Inflammatory macrophage (primary cell): ENCODE data around the gene RYR3.

ENCODE experiments used
- DNase-seq, 2 donors: peaks; one replicate each; pipeline ENCODE4 v3.0.0-alpha.2; 2020 to 2022

Gene RYR3

GRCh38 chr15:33392453-33392852, 81.7 kb downstream of the RYR3 start:
- no peak for DNase-seq

GRCh38 chr15:33393546-33393945, 82.8 kb downstream of the RYR3 start:
- no peak for DNase-seq

- DNase-seq = no peak
Measured at GRCh38 chr15:33395321-33395720, 84.6 kb downstream of the RYR3 start.

DNA sequence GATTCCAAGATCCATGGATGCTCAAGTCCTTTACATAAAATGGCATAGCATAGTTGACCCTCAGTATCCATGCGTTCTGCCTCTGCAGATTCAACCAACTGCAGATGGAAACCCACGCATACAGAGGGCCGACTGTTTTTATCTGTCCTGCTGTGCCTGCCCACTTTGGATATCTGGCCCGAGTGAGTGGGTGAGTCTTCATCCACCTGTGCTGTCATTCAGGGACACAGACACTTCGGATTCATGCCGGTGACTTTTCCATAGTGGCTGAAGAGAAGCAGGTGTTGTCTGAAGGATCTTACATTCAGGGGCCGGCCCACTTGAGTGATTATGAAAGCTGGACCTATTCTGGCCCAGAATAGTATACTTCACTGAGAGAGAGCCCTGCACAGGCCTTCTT, 85.1 kb downstream of the RYR3 start:
- no peak for DNase-seq

GRCh38 chr15:33396475-33396874, 85.7 kb downstream of the RYR3 start:
- DNase-seq = no peak

- no peak for DNase-seq
Measured at GRCh38 chr15:33398555-33398954, 87.8 kb downstream of the RYR3 start.

DNA sequence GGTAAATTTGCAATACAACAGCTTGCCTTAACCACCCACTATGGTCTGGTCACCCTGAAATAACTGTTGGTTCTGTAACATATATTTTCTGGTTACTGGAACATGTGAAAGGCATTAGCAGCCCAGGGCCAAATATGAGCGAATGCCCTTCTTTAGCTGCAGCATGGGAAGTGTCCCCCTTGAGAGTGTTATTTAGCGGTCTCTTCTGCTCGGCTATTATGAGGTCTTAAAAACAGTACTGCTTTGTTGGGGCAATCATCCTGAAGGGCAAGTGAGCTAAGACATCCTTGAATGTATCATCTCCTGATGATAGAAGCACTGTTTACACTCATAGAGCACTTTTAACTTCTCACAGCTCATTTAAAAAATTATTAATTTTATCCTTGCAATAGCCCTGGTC, 90.2 kb downstream of the RYR3 start:
- no peak for DNase-seq

- no peak for DNase-seq
Measured at GRCh38 chr15:33402600-33402999, 91.8 kb downstream of the RYR3 start.

- DNase-seq = no peak
Measured at GRCh38 chr15:33405096-33405495, 94.3 kb downstream of the RYR3 start.

GRCh38 chr15:33411596-33412540, 101.1 kb downstream of the RYR3 start:
- DNase-seq = no peak

GRCh38 chr15:33419701-33420100, 108.9 kb downstream of the RYR3 start:
- no peak for DNase-seq

GRCh38 chr15:33424025-33424424, 113.3 kb downstream of the RYR3 start:
- DNase-seq = no peak

GRCh38 chr15:33425142-33425541, 114.4 kb downstream of the RYR3 start:
- DNase-seq = no peak

DNA sequence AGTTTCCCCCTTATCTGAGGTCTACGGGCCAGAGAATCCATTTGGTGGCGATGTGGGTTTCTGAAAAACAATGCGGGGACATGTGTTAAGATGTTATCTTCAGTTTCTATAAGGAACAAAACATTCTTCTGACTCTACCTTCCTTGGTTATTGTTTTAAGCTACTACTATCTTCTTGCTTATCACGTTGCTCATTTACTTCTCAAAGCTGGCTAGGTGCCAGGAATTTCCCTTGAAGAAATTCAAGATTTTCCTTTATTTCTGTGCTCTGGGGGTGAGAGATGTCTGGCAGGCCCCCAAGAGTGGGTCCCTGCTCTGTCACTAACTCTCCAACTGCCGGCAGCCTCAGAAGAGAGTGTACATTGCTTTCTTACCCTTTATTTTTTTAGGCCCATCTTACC, 119.8 kb downstream of the RYR3 start:
- DNase-seq = no peak

DNA sequence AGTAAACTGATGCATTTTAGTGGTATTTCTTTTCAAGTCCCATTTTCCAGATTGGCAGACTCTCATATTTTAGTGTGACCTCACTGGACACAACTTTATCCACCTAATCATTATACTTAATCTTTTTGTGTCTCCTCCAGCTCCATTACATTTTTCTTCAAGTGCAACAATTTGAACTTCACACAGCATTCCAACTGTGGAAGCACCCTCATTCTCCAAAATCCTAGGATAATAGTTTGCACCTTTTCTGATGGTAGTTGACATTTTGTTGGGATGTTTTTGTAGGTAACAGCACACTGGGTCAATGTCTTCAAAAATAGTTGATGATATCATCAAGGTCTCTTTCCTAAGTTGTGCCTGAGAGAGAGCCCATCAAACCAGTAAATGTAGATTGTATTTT, 123.1 kb downstream of the RYR3 start:
- DNase-seq = no peak

- DNase-seq = no peak
Measured at GRCh38 chr15:33438396-33438795, 127.6 kb downstream of the RYR3 start.

DNA sequence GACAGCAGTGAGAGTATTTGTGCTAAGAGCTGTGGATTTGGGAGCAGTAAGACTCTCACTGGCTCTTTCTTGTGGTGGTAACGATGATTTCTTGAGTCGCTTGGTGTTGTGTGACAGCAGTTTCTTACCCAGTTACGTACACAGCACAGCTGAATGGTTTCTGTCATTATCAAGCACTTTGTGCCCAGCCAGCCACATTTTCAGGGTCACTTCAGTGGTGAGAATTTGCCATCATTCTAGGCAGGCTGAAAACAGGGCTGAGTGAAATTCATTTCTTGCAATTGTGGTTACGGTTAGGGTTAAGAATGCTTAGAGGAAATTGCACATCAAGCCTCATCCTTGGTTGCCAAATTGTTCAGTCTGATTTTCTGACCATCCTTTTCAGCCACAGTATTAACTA, 130.1 kb downstream of the RYR3 start:
- no peak for DNase-seq

DNA sequence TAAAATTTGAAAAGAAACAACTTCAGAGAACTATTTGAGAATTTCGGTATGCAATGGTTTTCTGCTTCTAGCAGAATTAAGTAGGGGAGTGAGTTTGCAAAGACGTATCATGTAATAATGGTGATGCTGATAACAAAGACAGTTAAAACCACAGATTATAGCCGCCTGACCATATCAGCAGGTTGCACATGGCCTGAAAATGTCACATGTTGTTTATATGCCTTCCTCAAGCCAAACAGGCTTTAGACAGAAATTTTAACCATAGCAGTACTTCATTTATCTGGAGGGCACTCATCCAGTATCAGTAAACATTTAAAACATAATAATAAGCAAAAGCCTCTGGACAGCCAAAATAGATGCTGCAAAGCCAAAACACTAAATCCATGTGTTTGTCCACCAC, 131.7 kb downstream of the RYR3 start:
- DNase-seq = no peak

DNA sequence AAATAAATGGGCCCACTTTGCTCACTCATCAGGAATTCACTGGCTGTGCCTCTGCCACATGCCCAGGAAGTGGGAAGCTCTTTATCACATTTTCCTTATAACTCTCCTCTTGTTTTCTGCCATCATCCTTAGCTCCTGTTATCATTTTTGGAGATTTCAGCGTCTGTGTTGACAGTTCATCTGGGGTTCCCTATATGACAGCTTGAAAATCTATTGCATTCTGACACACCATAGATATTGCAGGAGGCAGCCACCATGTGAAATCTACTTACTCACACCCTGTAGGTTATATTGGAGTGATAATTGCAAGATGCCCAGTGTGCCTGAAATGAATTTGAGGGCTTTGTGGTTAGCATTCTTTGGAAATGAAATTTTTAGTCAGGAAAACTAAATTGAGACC, 132.9 kb downstream of the RYR3 start:
- no peak for DNase-seq

- DNase-seq = no peak
Measured at GRCh38 chr15:33445984-33446383, 135.2 kb downstream of the RYR3 start.

GRCh38 chr15:33448151-33448550, 137.4 kb downstream of the RYR3 start:
- no peak for DNase-seq

DNA sequence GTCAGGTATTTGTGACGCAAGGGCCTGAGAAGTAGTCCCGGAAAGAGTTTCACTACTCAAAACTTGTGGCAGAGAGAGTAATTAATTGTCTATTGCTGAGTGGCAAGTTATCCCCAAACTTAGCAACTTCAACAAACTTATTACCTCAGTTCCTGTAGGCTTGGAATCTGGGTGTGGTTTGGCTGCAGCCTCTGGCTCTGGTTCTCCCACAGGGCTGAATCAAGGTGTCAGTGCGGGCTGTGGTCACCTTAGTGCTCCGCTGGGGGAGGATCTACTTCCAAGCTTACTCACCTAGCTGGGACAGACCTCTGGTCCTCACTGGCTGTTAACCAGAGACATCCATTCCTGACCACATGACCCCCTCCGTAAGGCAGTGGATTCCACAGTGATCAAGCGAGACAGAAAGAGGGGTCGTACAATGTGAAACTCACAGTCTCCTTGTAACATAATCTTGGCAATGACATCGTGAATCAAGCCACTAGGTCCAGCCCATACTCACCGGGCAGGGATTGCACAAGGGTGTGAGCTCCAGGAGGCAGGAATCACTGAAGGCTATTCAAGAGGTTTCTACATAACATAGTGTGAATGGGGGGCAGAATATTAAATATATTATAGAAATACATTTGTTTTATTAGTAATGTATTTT, 138.3 kb downstream of the RYR3 start:
- no peak for DNase-seq

- no peak for DNase-seq
Measured at GRCh38 chr15:33449810-33450209, 139.0 kb downstream of the RYR3 start.

DNA sequence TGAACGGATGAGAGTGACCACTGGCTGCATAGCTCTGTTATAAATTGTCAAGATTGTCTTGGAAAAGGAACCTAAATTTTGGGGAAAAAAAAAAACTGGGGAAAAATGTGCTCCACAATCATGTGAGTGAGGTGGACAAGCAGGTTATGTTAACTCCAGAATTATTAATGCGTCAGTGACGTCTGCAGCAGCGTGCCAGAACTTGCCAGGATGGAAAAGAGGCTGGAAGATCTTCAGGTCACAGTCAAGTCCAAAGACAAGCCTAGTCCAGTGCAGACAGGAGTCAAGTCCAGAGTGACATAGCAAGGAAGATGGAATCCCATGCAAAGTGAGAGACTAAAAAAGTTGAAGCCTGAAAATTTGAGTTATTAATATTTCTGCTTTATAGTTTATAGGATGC, 140.6 kb downstream of the RYR3 start:
- DNase-seq = no peak
